ENCODE data around the gene PRKG1. TPM values are rescaled to one million over a fixed set of nuclear protein-coding genes. Genes with fewer than 3 reads are reported as not detected.

PRKG1 gene
- total RNA-seq, 1 experiment from 2014 or later = 1.0 TPM

- no peak for DNase-seq (ENCODE audit: extremely low read depth, low read depth)
Measured at GRCh38 chr10:51892313-51892712, 818.0 kb downstream of the PRKG1 start.

- no peak for DNase-seq (ENCODE audit: extremely low read depth, low read depth)
Measured at GRCh38 chr10:51892965-51893658, 818.8 kb downstream of the PRKG1 start.

GRCh38 chr10:51894771-51895578, 820.7 kb downstream of the PRKG1 start:
- no peak for DNase-seq (ENCODE audit: extremely low read depth, low read depth)

GRCh38 chr10:51896849-51897248, 822.6 kb downstream of the PRKG1 start:
- DNase-seq (ENCODE audit: extremely low read depth, low read depth) = no peak

DNA sequence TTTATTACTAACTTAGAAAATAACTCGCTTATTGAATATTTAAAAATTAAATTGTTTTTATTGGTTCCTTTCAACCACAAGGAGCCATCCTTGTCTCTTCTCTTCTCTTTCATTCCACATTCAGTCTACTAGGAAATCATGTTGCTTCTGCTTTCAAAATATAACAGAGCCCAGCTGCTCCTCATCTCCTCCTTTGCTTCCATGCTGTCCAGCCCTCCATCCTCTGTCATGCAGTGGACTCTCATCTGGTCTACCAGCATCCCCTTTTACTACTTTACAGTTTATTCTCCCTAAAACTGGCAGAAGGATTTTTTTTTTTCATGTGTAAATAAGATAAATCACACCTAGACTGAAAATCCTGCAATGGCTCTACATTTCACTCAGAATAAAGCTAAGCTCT, 823.3 kb downstream of the PRKG1 start:
- no peak for DNase-seq (ENCODE audit: extremely low read depth, low read depth)

DNA sequence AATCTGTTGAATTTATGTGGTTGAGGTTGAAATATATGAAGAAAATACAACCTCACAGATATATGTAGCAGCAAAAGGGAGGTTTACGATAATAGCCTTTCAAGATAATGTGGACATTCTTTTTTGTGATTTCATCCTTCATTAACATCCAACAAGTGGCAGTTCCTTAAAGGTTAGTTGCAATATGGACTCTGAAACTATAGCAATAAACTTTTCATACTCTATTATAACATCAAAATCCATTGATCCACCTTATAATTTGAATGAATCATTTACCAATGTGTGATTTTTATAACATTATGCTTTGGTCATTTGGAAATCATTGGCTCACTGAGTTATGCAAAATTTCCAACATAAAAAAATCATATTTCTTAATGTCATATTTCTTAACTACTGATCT, 825.9 kb downstream of the PRKG1 start:
- no peak for DNase-seq (ENCODE audit: extremely low read depth, low read depth)

DNA sequence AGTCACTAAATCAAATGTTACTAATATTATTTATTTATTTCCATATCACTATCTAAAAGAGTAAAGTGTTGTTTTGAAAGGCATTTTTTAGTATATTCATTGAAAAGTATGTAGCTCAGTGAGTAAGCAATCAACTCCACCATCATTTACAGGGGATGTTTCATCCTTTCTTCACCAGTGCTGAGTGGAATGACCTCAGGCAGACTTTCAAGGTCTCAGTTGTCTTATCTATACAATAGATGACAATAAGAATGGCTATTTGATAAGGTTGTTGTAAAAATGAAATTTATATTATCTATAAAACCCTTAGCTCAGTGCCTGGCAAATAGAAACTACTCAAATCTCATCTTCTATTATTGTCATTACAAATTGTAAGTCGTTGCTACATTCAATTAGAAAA, 829.4 kb downstream of the PRKG1 start:
- DNase-seq (ENCODE audit: extremely low read depth, low read depth) = no peak

- DNase-seq (ENCODE audit: extremely low read depth, low read depth) = no peak
Measured at GRCh38 chr10:51905032-51905431, 830.7 kb downstream of the PRKG1 start.

GRCh38 chr10:51907361-51907760, 833.1 kb downstream of the PRKG1 start:
- DNase-seq (ENCODE audit: extremely low read depth, low read depth) = no peak

DNA sequence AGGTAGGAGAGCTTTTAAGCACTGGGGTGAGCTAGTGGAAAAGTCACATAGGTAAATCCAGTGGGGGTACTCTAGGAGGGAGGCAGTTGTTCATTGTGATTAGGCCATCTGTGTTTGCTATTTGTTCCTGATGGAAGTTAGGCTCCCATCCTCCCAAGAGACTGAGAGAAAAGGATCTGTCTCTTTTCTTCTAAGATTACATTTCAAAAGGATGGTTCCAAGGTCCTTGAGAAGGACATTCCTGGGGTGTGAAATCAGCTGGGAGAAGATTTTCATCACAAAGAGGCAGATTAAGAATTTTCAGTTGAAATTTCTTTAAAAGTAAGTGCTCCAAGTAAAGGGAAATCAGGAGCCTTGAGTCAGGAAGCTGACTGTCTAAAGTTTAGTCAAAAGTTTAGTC, 835.9 kb downstream of the PRKG1 start:
- no peak for DNase-seq (ENCODE audit: extremely low read depth, low read depth)

DNA sequence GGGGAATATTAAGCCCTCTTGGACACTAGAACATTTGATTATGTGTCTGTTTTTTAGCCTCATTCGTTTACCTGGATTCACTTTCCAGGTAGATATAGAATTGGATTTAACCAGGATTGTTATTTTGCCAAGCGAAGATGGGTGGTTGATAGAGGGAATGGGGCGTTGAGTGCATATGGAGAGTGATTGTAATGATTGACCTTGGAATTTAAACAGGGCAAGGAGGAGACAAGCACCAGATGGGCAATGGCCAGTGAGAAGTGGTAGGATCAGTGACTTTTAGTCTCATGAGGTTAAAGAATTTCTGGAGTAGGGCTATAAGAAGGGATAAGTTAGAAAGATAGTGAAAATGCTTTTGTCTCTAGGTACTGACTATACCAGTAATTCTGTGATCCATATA, 836.3 kb downstream of the PRKG1 start:
- no peak for DNase-seq (ENCODE audit: extremely low read depth, low read depth)

DNA sequence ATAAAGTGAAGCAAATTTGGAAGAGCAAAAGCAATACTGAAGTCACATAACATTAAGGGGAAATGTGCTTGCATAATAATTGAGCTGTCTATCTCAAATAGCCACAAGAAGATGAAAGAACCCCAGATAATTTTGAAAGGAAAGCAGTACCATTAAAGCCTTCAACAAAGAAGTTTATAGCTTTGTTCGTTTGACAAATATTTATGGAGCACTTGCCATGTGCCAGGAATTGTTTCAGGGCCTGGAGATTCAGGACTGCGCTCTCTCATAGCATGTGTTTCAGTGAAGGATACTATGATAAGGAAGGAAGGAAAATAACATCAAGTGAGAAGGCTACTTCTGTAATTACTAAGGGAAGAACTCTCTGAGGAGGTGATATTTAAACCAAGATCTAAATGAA, 837.4 kb downstream of the PRKG1 start:
- DNase-seq (ENCODE audit: extremely low read depth, low read depth) = no peak

- no peak for DNase-seq (ENCODE audit: extremely low read depth, low read depth)
Measured at GRCh38 chr10:51915031-51915542, 840.8 kb downstream of the PRKG1 start.

- DNase-seq (ENCODE audit: extremely low read depth, low read depth) = no peak
Measured at GRCh38 chr10:51918440-51918839, 844.2 kb downstream of the PRKG1 start.

- no peak for DNase-seq (ENCODE audit: extremely low read depth, low read depth)
Measured at GRCh38 chr10:51918884-51919325, 844.6 kb downstream of the PRKG1 start.

- DNase-seq (ENCODE audit: extremely low read depth, low read depth) = no peak
Measured at GRCh38 chr10:51920672-51921071, 846.4 kb downstream of the PRKG1 start.

DNA sequence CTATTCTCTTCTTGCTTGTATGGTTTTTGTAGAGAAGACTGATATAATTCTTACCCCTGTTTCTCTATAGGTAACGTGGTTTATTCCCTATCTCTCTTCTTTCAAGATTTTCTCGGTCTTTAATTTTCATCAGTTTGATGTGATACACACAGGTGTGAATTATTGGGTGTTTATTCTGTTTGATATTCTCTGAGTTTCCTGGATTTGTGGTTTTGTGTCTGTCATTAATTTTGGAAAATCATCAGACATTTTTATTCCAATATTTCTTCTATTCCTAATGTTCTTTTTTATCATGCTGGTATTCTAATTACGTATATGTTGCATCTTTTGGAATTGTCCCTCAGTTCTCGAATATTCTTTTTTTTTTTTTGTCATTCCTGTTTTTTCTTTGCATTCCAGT, 850.1 kb downstream of the PRKG1 start:
- DNase-seq (ENCODE audit: extremely low read depth, low read depth) = no peak

DNA sequence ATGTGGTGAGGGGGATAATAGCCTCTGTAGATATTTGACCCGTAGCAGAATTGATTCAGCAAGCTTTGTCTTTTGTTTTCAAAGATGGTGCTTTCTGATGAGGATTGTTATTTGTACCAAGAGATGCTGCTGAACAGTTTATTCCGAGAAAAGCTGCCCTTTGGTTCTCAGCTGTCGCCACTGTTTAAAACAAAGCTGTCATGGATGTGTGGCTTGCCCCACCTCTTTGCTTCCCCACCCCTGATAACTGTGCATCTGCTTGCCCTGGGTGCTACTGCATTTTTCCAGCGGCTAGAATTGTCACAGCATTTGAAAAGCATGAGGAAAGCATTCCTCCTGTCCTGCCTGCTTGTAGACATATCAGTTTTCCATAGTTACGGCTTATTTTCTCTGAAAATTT, 852.0 kb downstream of the PRKG1 start:
- DNase-seq (ENCODE audit: extremely low read depth, low read depth) = no peak

- no peak for DNase-seq (ENCODE audit: extremely low read depth, low read depth)
Measured at GRCh38 chr10:51928162-51928561, 853.9 kb downstream of the PRKG1 start.

- no peak for DNase-seq (ENCODE audit: extremely low read depth, low read depth)
Measured at GRCh38 chr10:51932530-51932929, 858.2 kb downstream of the PRKG1 start.

- DNase-seq (ENCODE audit: extremely low read depth, low read depth) = no peak
Measured at GRCh38 chr10:51934373-51934772, 860.1 kb downstream of the PRKG1 start.

DNA sequence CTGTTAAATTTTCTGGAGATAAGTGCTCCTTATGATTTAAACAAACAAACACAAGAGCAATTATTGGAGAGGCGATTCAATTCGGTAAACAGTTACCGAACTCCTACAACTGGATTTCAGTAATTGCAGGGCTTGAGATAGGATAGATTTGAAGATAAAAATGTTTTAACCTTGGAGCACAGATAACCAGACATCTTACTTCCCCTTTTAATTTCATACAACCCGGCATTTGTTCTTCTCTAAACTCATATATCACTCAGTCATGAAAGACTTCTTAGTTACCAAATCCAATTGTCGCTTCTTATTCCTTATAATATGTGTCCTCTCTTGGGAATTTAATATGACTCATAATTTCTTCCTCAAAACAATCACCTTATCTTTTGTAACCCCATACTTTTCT, 861.1 kb downstream of the PRKG1 start:
- no peak for DNase-seq (ENCODE audit: extremely low read depth, low read depth)

Measured in NCI-H460 (cell line).